NCI-H1092 treated with DMSO at 0.1 percent for 48 hours (cell line): ENCODE measurements around the gene ACSL5.
"Not testable (repeated sequence)": the region's sequence is repeated elsewhere in the genome, so short reads cannot be mapped to it uniquely, and the experiment has no call there.

ENCODE experiments used
- DNase-seq: peaks from one replicate; lab custom pipeline; 2025; lab: John Stamatoyannopoulos, UW

Gene ACSL5

GRCh38 chr10:112374724-112375541 lies 1.0 kb downstream of the ACSL5 start:
- DNase-seq: no peak

GRCh38 chr10:112375721-112376395 lies 1.9 kb downstream of the ACSL5 start:
- no peak for DNase-seq

GRCh38 chr10:112376396-112376790 lies 2.5 kb downstream of the ACSL5 start:
- DNase-seq: no peak

- DNase-seq: not testable (repeated sequence)
These were observed 3.2 kb downstream of the ACSL5 start for GRCh38 chr10:112377116-112377515.

- no peak for DNase-seq
These were observed 5.8 kb downstream of the ACSL5 start for GRCh38 chr10:112379635-112380296.

GRCh38 chr10:112382515-112383235 lies 8.8 kb downstream of the ACSL5 start:
- DNase-seq: no peak

- no peak for DNase-seq
These were observed 9.4 kb downstream of the ACSL5 start for GRCh38 chr10:112383325-112383724.

- no peak for DNase-seq
These were observed 10.2 kb downstream of the ACSL5 start for GRCh38 chr10:112384141-112384540.

GRCh38 chr10:112385201-112385600 lies 11.3 kb downstream of the ACSL5 start:
- DNase-seq: no peak

- not testable (repeated sequence) for DNase-seq
These were observed 14.1 kb downstream of the ACSL5 start for GRCh38 chr10:112388056-112388455.

GRCh38 chr10:112388548-112388947 lies 14.6 kb downstream of the ACSL5 start:
- DNase-seq: no peak

- no peak for DNase-seq
These were observed 15.4 kb downstream of the ACSL5 start for GRCh38 chr10:112389271-112389822.

- no peak for DNase-seq
These were observed 16.3 kb downstream of the ACSL5 start for GRCh38 chr10:112390125-112390703.

- DNase-seq: no peak
These were observed 19.4 kb downstream of the ACSL5 start for GRCh38 chr10:112393341-112393740.

- DNase-seq: no peak
These were observed 19.9 kb downstream of the ACSL5 start for GRCh38 chr10:112393827-112394226.

GRCh38 chr10:112394475-112394875 lies 20.6 kb downstream of the ACSL5 start:
- DNase-seq: no peak

- DNase-seq: no peak
These were observed 22.1 kb downstream of the ACSL5 start for GRCh38 chr10:112395809-112396530.

GRCh38 chr10:112397592-112397991 lies 23.7 kb downstream of the ACSL5 start:
- DNase-seq: no peak

GRCh38 chr10:112402917-112403316 lies 29.0 kb downstream of the ACSL5 start:
- no peak for DNase-seq

GRCh38 chr10:112404617-112405016 lies 30.7 kb downstream of the ACSL5 start:
- DNase-seq: no peak

- not testable (repeated sequence) for DNase-seq
These were observed 32.9 kb downstream of the ACSL5 start for GRCh38 chr10:112406806-112407205.
